ENCODE data around the gene OGDH. TPM values are rescaled to one million over a fixed set of nuclear protein-coding genes. Genes with fewer than 3 reads are reported as not detected.

Gene OGDH
- total and polyA plus RNA-seq, 7 donors = 176 to 500 (median 252) TPM

- no peak for DNase-seq
- Histone ChIP-seq H3K9me3 (no peaks in the 10 kb centered on the region), H3K27ac (peak overlapping the region; percentile 93), H3K27me3 (ENCODE audit: insufficient read depth in 3 of 3, low read length in 2 of 3) (no peaks in the 10 kb centered on the region), H3K36me3 (ENCODE audit: insufficient read depth in 1 of 2, low read depth in 1 of 2) (peaks cover 0 to 24% of the 10 kb centered on the region in 2 donors), H3K4me1 (peaks cover 57% of the 10 kb centered on the region), H3K4me3 (no peak overlapping the region)
- no peak for TF ChIP-seq CTCF (IDR thresholded peaks at IDR 0.05)
- 68 to 76% (median 72%) methylated on average over 6 of the region's 6 CpGs for WGBS, 3 donors
- intact Hi-C loops (cut with DNase I) = no loop called here
- no peak for ATAC-seq
Measured at GRCh38 chr7:44631458-44632115, 25.2 kb downstream of the OGDH start.

- ATAC-seq = no peak
- Histone ChIP-seq H3K4me3 (no peak overlapping the region), H3K27ac (peak overlapping the region; percentile 93), H3K4me1 (peaks cover 63% of the 10 kb centered on the region), H3K9me3 (no peaks in the 10 kb centered on the region), H3K27me3 (ENCODE audit: insufficient read depth in 3 of 3, low read length in 2 of 3) (no peaks in the 10 kb centered on the region), H3K36me3 (ENCODE audit: insufficient read depth in 1 of 2, low read depth in 1 of 2) (peaks cover 0 to 18% of the 10 kb centered on the region in 2 donors)
- no peak for TF ChIP-seq CTCF (IDR thresholded peaks at IDR 0.05)
- intact Hi-C loops (cut with DNase I) = no loop called here
- DNase-seq = no peak
- WGBS, 3 donors = 85 to 88% (median 86%) methylated on average over 4 of the region's 4 CpGs
Measured at GRCh38 chr7:44632196-44632595, 25.8 kb downstream of the OGDH start.

- Histone ChIP-seq H3K4me3 (no peak overlapping the region), H3K27me3 (ENCODE audit: insufficient read depth in 3 of 3, low read length in 2 of 3) (no peaks in the 10 kb centered on the region), H3K36me3 (ENCODE audit: insufficient read depth in 1 of 2, low read depth in 1 of 2) (peaks cover 0 to 15% of the 10 kb centered on the region in 2 donors), H3K27ac (peak overlapping the region; percentile 93), H3K4me1 (peaks cover 75% of the 10 kb centered on the region), H3K9me3 (no peaks in the 10 kb centered on the region)
- 63 to 83% (median 65%) methylated on average over 10 of the region's 10 CpGs for WGBS, 3 donors
- DNase-seq (peak; percentile 73 to 85), ATAC-seq (peak; percentile 45 to 65 (median 63))
- intact Hi-C loops (cut with DNase I) = no loop called here
- no peak for TF ChIP-seq CTCF (IDR thresholded peaks at IDR 0.05)
Measured at GRCh38 chr7:44633254-44634186, 27.1 kb downstream of the OGDH start.

GRCh38 chr7:44634187-44634838 lies 27.9 kb downstream of the OGDH start:
- Histone ChIP-seq H3K27me3 (ENCODE audit: insufficient read depth in 3 of 3, low read length in 2 of 3) (no peaks in the 10 kb centered on the region), H3K9me3 (no peaks in the 10 kb centered on the region), H3K4me1 (peaks cover 78% of the 10 kb centered on the region), H3K27ac (peak overlapping the region; percentile 93), H3K36me3 (ENCODE audit: insufficient read depth in 1 of 2, low read depth in 1 of 2) (peaks cover 0 to 15% of the 10 kb centered on the region in 2 donors), H3K4me3 (no peak overlapping the region)
- intact Hi-C loops (cut with DNase I) = no loop called here
- 47 to 60% (median 51%) methylated on average over 5 of the region's 5 CpGs for WGBS, 3 donors
- ATAC-seq (no peak), DNase-seq (no peak)
- TF ChIP-seq CTCF (IDR thresholded peaks at IDR 0.05) = no peak

All from psoas muscle (tissue), 8 donors.